Measurements from ENCODE around the gene SH3BP2.

- no peak for TF ChIP-seq CTCF (IDR thresholded peaks at IDR 0.05)
- no peak for TF ChIP-seq POLR2A (IDR thresholded peaks at IDR 0.05)
These were observed 25.6 kb downstream of the SH3BP2 start for GRCh38 chr4:2818351-2818939.

Measured in body of pancreas (tissue), 4 donors.